Heart left ventricle (tissue), 16 donors: Measurements from ENCODE around the gene FGF22. TPM values are rescaled to one million over a fixed set of nuclear protein-coding genes. Genes with fewer than 3 reads are reported as not detected.
A peak's percentile ranks its signal among the peaks of the same experiment; 100 is the strongest.

Experiments used
- ATAC-seq, 4 donors: fragments of 200-7000 bp; cut with Tn5 transposase; one replicate each; pipeline ENCODE4 v1.9.1; 2020 to 2022; ENCODE audit warnings: moderate library complexity in 4 of 4, mild to moderate bottlenecking in 3 of 4, moderate number of reproducible peaks in 1 of 4
- DNase-seq, 5 donors: peaks; one replicate each; pipeline ENCODE4 v3.0.0-alpha.2; 2020
- H3K27ac ChIP-seq, 12 donors: fragments of 200-600 bp; sonication (generic) in 4 of 12; one replicate each; pipeline versions ENCODE4 v1.5.0 to v1.8.0; 2016 to 2022; ENCODE audit warnings: mild to moderate bottlenecking in 2 of 12
- H3K27me3 ChIP-seq, 9 donors: fragments of 200-600 bp; sonication (generic) in 2 of 9; one replicate each; pipeline versions ENCODE4 v1.5.1 to v1.8.0; 2016 to 2022; ENCODE audit warnings: mild to moderate bottlenecking in 3 of 9
- H3K36me3 ChIP-seq, 9 donors: fragments of 200-600 bp; sonication (generic) in 2 of 9; one replicate each; pipeline versions ENCODE4 v1.5.0 to v1.8.0; 2018 to 2022; ENCODE audit warnings: mild to moderate bottlenecking in 2 of 9
- H3K4me1 ChIP-seq, 12 donors: fragments of 200-600 bp; sonication (generic) in 4 of 12; one replicate each; pipeline versions ENCODE4 v1.5.0 to v1.8.0; 2016 to 2022; ENCODE audit warnings: mild to moderate bottlenecking in 3 of 12
- H3K4me3 ChIP-seq, 12 donors: fragments of 200-600 bp; sonication (generic) in 4 of 12; one replicate each; pipeline versions ENCODE4 v1.5.0 to v1.8.0; 2017 to 2022; ENCODE audit warnings: mild to moderate bottlenecking in 9 of 12, moderate library complexity in 4 of 12
- H3K9me3 ChIP-seq, 12 donors: fragments of 200-600 bp; sonication (generic) in 4 of 12; one replicate each; pipeline versions ENCODE4 v1.5.0 to v1.8.0; 2016 to 2022; ENCODE audit warnings: mild to moderate bottlenecking in 1 of 12
- POLR2A ChIP-seq, 2 donors: fragments of 450-650 bp; IDR thresholded peaks; one replicate each; pipeline ENCODE4 v1.6.1; 2017; ENCODE audit warnings: antibody characterized with exemption in 2 of 2, mild to moderate bottlenecking in 2 of 2, moderate library complexity in 2 of 2
- WGBS, 4 donors: extraction: QIAGEN DNeasy Blood & Tissue Kit in 2 of 4; methylation state at CpG; one replicate each; pipeline versions ENCODE4 v1.1.5 to v1.1.7; 2013 to 2018; 5-methylcytosine and 5-hydroxymethylcytosine counted together
- intact Hi-C, 10 donors: fragments of 100-400 bp; cut with DNase I; formaldehyde crosslinking; loops; one replicate each; pipeline versions ENCODE4 v1.11.1 to v1.14.2; 2022
- polyA plus RNA-seq, 2 donors: library from polyadenylated mRNA; stranded (reverse); fragments of 200-250 nt; gene quantifications; one replicate each; pipeline ENCODE4 v1.2.3, GENCODE V29; 2013
- total RNA-seq, 9 donors: library from RNA; depleted of rRNA in 2 of 9; stranded (reverse); fragments of >200 nt in 2 of 9; fragmentation: NEBNext Ultra II Directional in 3 of 9; extraction: Animal tissue kit (Norgen Biotek cat#: 25700) in 3 of 9; gene quantifications; one replicate each; pipeline versions ENCODE4 v1.1.0 to v1.2.4, GENCODE V29; 2016 to 2023
- TF ChIP-seq, protein P1 (sequence below), 12 donors: fragments of 200-600 bp; sonication (generic) in 4 of 12; IDR thresholded peaks; one replicate each; pipeline versions ENCODE4 v1.5.0 to v1.8.0; 2018 to 2022; ENCODE audit warnings: antibody characterized with exemption in 12 of 12, mild to moderate bottlenecking in 5 of 12
- donor health status: ischemic (EF 13 %, LVEDD 7.1; RV severe dilation, severe dysfunction).
- donor health status: healthy with polysubstance abuse.
- donor health status: DM: no; HTN: yes; CAD: no.
- donor health status: DM: no; HTN: no; CAD: no.
- donor health status: ischemic (EF 25% LVEDD 6.9; RV normal size, moderate dysfunction).
- donor health status: ischemic (EF 25% LVEDD 5.7; RV mildly dilated, moderate dysfunction).
- donor health status: healthy.
- donor health status: DM: yes; HTN: yes; CAD: no.
- donor health status: ischemic (EF 35%, LVEDD 5.7; RV mildly dilated, moderate dysfunction).
- donor health status: nonischemic (EF 11% LVEDD 7.7; RV severe dilation, severe dysfunction).
- donor health status: DM: yes; HTN: yes; CAD: no.
- donor health status: PGD.
- donor health status: ischemic (EF 29% LVEDD 5.4; RV normal size, mild dysfunction).
- donor health status: nonischemic (EF 23%, LVEDD 6.1; RV moderate dilation, normal function).

Gene FGF22
- total and polyA plus RNA-seq, 11 donors, result 0.07 to 0.36 (median 0.16) TPM; not detected in 6

DNA sequence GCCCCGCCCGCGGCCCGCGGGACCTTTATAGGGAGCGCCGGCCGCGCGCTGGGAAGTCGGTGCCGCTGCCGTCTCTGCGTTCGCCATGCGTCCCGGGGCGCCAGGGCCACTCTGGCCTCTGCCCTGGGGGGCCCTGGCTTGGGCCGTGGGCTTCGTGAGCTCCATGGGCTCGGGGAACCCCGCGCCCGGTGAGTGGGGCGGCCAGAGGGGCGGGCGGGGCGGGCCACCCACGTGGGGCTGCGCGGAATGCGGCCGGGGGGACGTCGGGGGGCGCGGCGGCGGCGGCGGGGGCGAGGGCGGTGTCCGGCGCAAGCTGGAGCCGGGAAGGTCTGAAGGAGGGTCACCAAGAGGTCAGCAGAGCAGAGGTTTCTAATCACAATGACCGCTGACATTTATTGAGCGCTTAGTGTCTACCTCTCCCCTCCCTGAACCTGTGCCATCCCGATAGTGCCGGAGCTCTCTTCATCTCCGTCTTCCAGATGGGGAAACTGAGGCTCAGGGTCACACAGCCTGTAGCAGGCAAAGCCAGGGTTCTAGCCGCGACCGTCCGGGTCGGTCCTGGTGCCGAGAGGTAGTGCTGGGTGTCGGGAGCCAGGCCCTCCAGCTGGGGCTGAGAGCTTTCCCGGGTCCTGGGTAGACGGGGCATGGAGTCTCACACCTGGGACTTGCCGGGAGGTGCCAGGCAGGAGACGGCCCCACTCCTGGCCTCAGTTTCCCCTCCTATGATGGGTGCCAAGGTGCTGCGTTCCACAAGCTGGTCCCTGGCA, 36.8 kb downstream of the FGF22 start, which contains the start of gene FSTL3:
Gene FSTL3, plus strand, starts transcription at position 54 of the 767 bp plus-strand sequence. Its CDS starts 32 bp downstream, at position 86.
- ATAC-seq (peak in 1 of 4 donors; percentile 0), DNase-seq (peak in 1 of 5 donors; percentile 58)
- H3K4me3 ChIP-seq, result peak within 1 kb of the TSS; percentile 44 to 87 (median 70)
- TF ChIP-seq POLR2A (IDR thresholded peaks at IDR 0.05), result peak in 1 of 2 donors; percentile 77
- TF ChIP-seq, protein P1, sequence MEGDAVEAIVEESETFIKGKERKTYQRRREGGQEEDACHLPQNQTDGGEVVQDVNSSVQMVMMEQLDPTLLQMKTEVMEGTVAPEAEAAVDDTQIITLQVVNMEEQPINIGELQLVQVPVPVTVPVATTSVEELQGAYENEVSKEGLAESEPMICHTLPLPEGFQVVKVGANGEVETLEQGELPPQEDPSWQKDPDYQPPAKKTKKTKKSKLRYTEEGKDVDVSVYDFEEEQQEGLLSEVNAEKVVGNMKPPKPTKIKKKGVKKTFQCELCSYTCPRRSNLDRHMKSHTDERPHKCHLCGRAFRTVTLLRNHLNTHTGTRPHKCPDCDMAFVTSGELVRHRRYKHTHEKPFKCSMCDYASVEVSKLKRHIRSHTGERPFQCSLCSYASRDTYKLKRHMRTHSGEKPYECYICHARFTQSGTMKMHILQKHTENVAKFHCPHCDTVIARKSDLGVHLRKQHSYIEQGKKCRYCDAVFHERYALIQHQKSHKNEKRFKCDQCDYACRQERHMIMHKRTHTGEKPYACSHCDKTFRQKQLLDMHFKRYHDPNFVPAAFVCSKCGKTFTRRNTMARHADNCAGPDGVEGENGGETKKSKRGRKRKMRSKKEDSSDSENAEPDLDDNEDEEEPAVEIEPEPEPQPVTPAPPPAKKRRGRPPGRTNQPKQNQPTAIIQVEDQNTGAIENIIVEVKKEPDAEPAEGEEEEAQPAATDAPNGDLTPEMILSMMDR (IDR thresholded peaks at IDR 0.05), result no peak
- 3 to 9% (median 5%) methylated on average over 14 to 63 of the region's 63 CpGs for WGBS, 4 donors
- H3K9me3 ChIP-seq, result no peaks in the 10 kb centered on the region
- peaks cover 0 to 19% (median 0%) of the 10 kb centered on the region in 9 donors for H3K27me3 ChIP-seq
- H3K27ac ChIP-seq, result peak within 1 kb of the TSS; percentile 83 to 99 (median 95)
- peaks cover 0 to 5% (median under 1%) of the 10 kb centered on the region in 9 donors for H3K36me3 ChIP-seq
- intact Hi-C loops, result no loop called here
- H3K4me1 ChIP-seq, result peaks cover 4 to 66% (median 25%) of the 10 kb centered on the region in 12 donors

DNA sequence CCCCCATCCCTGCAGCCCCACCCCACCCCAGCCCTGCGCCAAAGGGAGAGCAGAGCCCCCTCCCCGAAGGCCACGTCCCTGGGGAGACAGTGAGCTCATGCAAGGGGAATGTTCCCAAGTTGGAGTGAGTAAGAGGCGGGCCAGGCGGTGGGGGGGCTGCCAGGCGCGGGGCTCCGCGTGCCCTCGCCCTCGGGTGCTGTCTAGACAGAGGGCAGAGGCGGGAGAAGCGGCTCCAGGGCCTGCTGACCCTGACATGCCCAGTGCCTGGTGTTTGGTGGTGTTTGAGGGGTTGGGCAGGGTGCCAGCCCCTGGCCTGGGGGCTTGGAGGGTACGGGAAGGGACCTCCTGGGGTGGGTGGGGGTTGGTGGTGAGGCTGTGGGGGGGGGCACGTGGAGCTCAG, 37.5 kb downstream of the FGF22 start:
- ATAC-seq (peak; percentile 14 to 57 (median 46)), DNase-seq (peak; percentile 81 to 91 (median 86))
- Histone ChIP-seq H3K4me3 (peak overlapping the region; percentile 44 to 87 (median 70)), H3K4me1 (peaks cover 4 to 66% (median 24%) of the 10 kb centered on the region in 12 donors), H3K36me3 (peaks cover 0 to 9% (median 3%) of the 10 kb centered on the region in 9 donors), H3K27me3 (peaks cover 0 to 19% (median 0%) of the 10 kb centered on the region in 9 donors), H3K9me3 (no peaks in the 10 kb centered on the region), H3K27ac (peak overlapping the region; percentile 83 to 99 (median 95))
- intact Hi-C loops, result no loop called here
- 0 to 5% (median 4%) methylated on average over 1 to 15 of the region's 15 CpGs for WGBS, 4 donors
- TF ChIP-seq, protein P1 (IDR thresholded peaks at IDR 0.05), result no peak
- no peak for TF ChIP-seq POLR2A (IDR thresholded peaks at IDR 0.05)

DNA sequence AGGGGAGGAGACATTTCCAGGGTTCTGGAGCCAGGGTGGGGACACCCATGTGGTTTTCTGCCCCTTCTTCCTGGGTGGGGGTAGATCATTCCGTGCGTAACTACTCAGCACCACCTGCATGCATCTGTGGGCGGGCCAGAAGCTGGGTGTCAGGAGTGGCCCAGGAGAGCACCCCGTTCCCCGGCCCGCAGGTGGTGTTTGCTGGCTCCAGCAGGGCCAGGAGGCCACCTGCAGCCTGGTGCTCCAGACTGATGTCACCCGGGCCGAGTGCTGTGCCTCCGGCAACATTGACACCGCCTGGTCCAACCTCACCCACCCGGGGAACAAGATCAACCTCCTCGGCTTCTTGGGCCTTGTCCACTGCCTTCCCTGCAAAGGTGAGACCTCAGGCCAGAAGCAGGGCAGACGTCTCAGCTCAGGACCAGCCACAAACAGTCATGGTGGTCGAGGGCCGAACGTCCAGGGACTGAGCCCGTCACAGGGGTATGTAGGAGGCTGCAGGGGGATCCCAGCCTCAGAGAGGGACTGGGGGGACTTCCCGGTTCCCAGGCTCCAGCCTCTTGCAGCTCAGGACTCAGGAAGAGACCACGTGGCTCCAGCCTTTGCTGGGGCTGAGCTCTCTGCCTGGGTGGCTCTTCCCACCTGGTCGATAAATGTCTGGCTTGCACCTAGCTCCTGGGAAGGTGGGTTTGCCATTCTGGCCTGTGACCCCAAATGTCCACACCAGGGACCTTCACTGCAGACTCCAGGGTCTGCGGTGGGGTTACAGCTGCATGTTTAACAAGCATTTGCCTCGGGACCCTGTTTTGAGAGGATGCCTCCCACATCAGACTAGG, 38.1 kb downstream of the FGF22 start:
- H3K4me1 ChIP-seq, result peaks cover 4 to 66% (median 24%) of the 10 kb centered on the region in 12 donors
- TF ChIP-seq, protein P1 (IDR thresholded peaks at IDR 0.05), result no peak
- no peak for TF ChIP-seq POLR2A (IDR thresholded peaks at IDR 0.05)

More for the DNA sequence above, 38.1 kb downstream of the FGF22 start:
- H3K9me3 ChIP-seq, result no peaks in the 10 kb centered on the region
- H3K36me3 ChIP-seq, result peaks cover 0 to 9% (median 3%) of the 10 kb centered on the region in 9 donors
- DNase-seq, result no peak
- H3K27me3 ChIP-seq, result peaks cover 0 to 19% (median 0%) of the 10 kb centered on the region in 9 donors
- ATAC-seq, result no peak
- intact Hi-C loops, result no loop called here
- H3K4me3 ChIP-seq, result peak overlapping the region; percentile 44 to 87 (median 70)
- H3K27ac ChIP-seq, result peak overlapping the region; percentile 83 to 99 (median 95)
- 48 to 63% (median 53%) methylated on average over 11 to 22 of the region's 22 CpGs for WGBS, 4 donors
